ENCODE results near the gene TRMU.
"Not testable (repeated sequence)": the region's sequence is repeated elsewhere in the genome, so short reads cannot be mapped to it uniquely, and the experiment has no call there.

The TRMU gene

DNA sequence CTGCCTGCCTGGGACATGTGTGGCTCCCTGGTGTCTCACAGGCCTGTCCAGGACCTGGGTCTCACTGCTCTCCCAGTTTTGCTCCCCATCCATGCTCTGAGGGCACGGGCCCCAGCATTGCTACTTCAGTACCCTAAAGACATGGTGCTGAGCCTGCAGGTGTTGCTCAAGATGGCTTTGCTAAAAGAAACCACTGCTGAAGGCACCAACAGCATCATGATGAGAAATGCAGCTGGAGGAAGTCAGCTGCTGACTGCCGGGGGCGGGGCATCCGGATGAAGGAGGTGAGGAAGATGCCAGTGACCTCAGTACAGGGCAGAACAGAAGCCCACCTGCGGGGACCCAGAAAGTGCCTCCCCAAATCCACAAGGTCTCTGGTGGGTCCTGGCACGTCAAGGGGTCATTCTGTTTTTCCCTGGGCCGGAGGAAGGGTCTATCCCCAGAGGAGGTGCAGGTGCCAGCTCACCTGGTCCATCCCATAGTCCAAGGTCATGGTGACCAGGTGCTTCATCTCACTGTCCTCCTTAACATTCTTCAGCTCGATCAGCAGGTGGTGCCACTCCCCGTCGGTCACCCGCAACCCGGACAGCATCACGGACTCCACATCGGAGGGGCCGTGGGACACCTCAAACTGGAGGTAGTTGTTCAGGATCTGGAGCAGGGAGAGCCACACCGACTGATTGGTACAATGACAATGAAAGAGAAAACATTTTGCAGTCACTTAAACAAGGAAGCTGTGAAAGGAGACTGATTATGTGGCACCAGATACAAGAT is 63.9 kb downstream of the TRMU start:
- in situ Hi-C loops (cut with MboI; ENCODE audit: low sequenced_read_pairs) = no loop called here

DNA sequence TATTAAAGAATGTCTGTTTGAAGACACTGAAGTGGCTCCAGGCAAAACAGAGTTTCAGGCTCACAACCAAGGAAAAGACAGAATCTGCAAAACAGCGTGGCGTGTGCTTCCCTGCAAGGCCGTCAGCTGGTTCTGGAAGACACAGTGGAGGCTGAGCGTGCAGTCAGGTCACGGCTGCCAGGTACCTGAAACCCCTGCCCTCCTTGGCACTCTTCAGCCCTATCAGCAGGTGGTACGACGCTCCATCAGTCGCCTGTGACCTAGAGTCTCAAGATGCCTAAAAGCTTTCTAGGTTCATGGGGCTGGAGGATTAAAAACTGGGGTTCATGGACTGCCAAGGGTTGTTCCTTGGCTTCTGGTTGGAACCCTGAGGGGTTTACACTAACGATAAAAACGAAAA is 65.9 kb downstream of the TRMU start:
- in situ Hi-C loops (cut with MboI; ENCODE audit: low sequenced_read_pairs) = no loop called here

- in situ Hi-C loops (cut with MboI; ENCODE audit: low sequenced_read_pairs) = no loop called here
These were observed 67.0 kb downstream of the TRMU start for GRCh38 chr22:46402505-46402904.

DNA sequence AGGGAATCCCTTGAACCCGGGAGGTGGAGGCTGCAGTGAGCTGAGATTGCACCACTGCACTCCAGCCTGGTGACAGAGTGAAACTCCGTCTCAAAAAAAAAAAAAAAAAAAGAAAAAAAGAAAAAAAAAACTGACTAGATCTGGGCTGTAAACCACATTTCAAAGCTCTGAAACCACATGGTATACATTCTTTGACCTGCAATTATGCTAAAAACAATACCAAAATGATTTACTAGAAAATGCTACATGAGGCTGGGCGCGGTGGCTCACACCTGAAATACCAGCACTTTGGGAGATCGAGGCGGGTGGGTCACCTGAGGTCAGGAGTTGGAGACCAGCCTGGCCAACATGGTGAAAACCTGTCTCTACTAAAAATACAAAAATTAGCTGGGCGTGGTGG is 68.4 kb downstream of the TRMU start:
- in situ Hi-C loops (cut with MboI; ENCODE audit: low sequenced_read_pairs) = not testable (repeated sequence)

DNA sequence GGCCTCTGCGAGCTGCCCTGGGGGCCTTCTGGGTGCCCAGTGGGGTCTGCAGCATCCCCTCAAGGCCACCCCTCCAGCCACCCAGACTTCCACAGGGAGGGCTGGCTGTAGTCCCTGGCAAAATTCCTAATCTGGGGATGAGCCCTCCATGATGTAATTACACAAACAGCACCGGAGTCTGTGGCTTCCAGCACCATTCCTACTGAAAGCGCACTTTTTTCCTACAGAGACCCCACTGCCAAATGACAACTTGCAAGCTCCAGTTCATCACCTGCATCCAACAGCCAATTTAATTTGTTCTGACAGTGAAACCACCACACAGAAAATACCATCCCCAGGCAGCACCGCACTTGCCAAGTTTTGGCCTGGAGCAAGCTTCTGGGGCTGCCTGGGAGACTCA is 70.4 kb downstream of the TRMU start:
- in situ Hi-C loops (cut with MboI; ENCODE audit: low sequenced_read_pairs) = no loop called here

GRCh38 chr22:46406349-46406748 is 70.8 kb downstream of the TRMU start:
- in situ Hi-C loops (cut with MboI; ENCODE audit: low sequenced_read_pairs) = no loop called here

DNA sequence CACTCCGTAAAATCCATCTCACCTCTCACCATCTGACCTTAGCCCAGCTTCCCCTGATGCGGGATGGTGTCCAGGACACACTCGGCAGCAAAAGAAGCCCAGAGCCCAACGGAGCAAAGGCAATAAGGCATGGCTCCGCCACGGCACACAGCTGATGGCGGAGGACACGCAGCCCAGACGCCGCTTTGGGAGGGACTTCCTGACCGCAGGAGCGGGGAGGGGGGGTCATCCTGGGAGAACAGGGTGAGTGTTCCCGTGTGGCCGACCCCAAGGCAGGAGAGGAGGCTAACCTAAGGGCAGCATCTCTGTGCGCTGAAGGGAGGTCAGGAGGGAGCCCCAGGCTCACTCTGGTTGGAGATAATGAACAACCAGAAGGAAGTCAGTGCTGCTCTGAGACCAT is 71.3 kb downstream of the TRMU start:
- in situ Hi-C loops (cut with MboI; ENCODE audit: low sequenced_read_pairs) = no loop called here
